ENCODE measurements around the gene ZRANB1.

The ZRANB1 gene

DNA sequence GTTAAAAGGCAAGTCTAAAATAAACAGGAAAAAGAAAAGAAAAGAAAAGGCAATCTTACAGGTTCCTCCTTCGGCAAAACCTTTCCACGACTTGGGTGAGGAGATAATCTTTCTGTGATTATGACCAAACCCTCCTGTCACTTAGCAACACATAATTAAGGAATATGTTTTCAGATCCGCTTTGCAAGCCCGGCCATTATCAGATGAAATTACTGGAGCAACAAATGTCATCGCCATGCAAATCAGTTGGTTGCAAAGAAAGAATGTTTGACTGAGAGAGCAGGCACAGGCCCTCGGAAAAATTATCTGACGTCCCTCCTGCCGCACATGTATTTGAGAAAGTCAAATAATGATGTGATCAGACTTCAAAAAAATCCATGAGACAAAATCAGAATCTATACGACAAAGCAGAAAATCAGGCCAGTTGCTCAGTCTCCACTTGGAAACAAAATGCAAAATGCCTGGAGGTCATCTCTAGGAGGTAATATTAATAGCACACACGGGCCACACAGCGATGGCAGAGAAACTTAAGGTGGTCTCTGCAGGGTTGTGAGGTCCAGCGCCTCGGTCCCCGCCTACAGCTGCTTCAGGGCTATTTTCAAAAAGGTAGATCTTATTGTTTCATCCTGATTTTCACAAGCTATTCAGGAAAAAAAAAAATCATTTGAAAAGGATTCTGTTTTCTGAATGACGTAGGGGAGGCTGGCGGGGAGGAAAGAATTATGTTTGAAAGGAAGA lies 82.7 kb downstream of the ZRANB1 start:
- peak overlapping the region; percentile 63 to 96 for H3K27ac ChIP-seq
- DNase-seq (ENCODE audit: low spot score) = no peak
- no peak overlapping the region for H3K4me3 ChIP-seq
- TF ChIP-seq, protein P1, sequence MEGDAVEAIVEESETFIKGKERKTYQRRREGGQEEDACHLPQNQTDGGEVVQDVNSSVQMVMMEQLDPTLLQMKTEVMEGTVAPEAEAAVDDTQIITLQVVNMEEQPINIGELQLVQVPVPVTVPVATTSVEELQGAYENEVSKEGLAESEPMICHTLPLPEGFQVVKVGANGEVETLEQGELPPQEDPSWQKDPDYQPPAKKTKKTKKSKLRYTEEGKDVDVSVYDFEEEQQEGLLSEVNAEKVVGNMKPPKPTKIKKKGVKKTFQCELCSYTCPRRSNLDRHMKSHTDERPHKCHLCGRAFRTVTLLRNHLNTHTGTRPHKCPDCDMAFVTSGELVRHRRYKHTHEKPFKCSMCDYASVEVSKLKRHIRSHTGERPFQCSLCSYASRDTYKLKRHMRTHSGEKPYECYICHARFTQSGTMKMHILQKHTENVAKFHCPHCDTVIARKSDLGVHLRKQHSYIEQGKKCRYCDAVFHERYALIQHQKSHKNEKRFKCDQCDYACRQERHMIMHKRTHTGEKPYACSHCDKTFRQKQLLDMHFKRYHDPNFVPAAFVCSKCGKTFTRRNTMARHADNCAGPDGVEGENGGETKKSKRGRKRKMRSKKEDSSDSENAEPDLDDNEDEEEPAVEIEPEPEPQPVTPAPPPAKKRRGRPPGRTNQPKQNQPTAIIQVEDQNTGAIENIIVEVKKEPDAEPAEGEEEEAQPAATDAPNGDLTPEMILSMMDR (IDR thresholded peaks at IDR 0.05) = no peak

DNA sequence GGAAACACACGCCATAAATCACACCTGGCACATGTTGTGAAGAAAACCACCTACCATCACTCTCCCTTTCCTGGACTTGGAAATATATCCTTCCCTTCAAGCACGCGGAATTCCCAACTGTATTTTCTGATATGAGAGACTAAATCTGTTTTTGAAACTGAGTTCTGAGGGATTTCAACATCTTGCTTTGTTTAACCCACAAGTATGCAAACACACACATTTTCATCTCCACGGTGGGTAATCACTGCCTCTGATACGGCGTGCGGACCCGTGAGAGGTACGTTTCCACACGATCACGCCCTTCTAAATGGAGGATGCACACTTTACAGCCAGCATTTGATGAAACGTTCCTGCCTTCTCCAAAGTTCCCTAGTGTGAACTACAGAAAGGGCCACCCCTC lies 83.4 kb downstream of the ZRANB1 start:
- Histone ChIP-seq H3K4me3 (no peak overlapping the region), H3K27ac (peak overlapping the region; percentile 63 to 96)
- no peak for DNase-seq (ENCODE audit: low spot score)
- TF ChIP-seq, protein P1 (IDR thresholded peaks at IDR 0.05) = no peak

DNA sequence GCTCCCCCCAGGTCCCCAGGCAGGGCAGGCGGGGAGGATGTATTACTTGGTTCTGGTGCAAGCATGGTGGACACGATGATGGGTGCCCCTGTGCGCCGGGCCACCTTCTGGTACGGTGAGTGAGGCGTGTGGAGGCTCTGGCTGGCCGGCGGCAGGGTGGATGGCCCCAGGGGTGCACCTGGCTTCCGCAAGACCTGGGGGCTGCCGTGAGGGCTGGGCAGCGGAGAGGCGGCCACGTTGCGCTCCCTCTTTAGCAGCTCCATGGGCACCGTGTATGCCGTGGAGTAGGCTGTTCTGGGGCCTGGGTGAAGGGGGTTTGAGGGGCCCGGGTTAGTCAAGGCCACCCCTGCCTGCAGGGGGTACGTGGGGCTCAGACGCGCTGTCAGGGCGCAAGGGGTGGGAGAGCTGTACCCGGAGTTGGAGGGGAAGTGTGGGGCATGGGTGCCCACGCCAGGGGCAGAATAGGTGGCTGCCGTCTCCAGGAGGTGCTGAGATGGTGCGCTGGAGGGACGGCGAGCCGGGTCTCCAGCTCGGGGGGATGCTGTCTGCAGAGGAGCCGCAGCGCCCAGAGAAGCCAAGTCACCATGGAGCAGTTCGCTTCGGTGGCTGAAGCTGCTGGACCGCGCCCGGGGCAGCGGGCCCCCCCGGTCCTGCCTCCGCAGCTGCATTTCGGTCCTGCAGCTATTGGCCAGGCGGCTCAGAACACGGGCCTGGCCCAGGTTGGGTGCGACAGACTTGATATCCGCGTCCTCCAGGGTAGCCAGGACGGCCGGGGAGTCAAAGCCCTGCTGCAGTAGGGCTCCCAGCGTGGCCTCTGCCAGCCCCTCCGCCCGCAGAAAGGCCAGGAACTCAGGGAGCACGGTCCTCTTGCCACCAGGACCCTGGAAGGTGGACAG lies 84.4 kb downstream of the ZRANB1 start:
- Histone ChIP-seq H3K27ac (peak overlapping the region; percentile 63 to 96), H3K4me3 (no peak overlapping the region)
- TF ChIP-seq, protein P1 (IDR thresholded peaks at IDR 0.05) = no peak
- DNase-seq (ENCODE audit: low spot score) = no peak

DNA sequence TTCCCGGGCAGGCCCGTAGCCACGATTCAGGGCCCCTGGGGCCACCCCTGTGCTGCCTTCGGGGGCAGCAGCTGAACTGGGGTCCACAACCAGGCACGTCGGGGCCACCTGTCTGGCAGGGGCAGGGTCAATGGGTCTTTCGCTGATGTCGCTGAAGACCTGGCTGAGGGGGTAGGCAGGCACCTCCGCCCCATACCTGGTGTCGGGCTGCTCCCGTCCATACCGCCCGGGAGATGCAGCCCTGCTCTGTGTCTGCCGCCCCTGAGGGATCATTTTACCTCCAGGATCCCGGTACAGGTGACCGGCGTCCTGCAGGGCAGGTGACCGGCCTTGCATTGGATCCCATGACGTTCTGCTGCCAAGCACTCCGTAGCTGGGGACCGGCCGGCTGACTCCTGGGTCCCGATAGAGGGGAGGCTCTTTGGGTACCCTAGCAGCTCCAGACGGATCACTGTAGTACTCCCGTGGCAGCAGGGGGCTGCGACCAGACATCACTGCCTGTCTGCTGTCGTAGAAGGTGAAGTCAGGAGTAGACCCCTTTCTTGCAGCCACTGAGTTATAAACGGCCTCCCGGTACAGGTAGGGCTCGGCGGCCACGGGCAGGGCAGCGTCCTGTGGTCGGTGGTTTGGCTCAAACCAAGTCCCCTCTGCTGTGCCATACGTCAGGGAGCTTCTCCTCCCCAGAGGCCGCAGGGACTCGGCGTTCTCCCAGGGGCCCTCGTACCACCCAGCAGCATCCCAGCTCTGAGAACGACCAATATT lies 85.2 kb downstream of the ZRANB1 start:
- TF ChIP-seq, protein P1 (IDR thresholded peaks at IDR 0.05) = no peak
- peak overlapping the region in 1 of 2 donors; percentile 96 for H3K27ac ChIP-seq
- no peak overlapping the region for H3K4me3 ChIP-seq
- no peak for DNase-seq (ENCODE audit: low spot score)

DNA sequence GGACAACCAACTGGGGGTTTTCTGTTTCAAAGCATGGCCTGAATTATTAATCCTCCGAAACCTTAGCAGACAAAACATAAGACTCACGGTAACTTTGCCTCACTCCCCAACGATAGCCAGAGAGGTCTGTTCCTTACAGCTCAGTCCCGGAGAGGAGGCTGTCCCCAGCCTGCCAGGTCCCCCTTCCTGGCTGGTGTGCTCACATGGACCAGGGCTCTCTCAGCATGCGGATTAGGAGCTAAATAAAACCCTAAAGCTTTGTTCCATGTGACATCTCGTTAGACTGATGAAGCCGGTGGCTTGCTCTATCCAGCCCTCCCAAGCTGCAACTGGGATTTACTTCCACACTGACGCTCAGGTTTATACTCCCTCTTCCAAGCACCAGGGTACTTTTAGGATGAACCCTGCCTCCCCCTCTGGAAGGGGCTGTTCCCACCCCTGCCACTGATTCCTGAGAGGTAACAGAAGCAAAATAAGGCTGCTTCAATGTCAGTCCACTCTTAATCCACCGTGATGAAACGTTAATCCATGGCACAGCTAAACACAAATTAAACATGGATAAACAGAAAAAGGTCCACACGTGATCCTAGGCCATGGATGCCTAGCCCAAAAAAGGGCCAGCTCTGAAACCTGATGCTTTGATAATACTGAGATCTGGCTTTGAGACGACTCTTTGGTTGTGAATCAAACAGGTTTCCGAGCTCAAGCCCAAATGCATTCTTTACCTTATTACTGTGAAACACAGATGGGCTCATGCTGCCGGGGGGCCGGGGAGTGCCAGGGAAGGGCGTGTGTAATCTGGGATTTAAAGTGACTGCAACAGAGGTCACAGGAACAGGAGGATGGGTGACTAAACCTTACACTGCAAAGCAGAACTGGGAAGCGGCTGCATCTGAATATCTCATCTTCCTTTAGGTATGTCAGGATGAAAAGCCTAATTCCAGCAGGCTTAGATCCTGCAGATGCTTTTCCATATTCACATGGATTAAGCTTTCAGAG lies 86.2 kb downstream of the ZRANB1 start:
- Histone ChIP-seq H3K27ac (peak overlapping the region; percentile 59 to 96), H3K4me3 (peak overlapping the region; percentile 22)
- no peak for DNase-seq (ENCODE audit: low spot score)
- TF ChIP-seq, protein P1 (IDR thresholded peaks at IDR 0.05) = no peak

Data from coronary artery (tissue), 2 donors.